Thyroid gland (tissue), 4 donors: ENCODE results near the gene CLSTN2.

Experiments used
- CTCF ChIP-seq, 6 experiments: fragments of 200-600 bp in 3 of 6; fragments of 450-650 bp in 3 of 6; sonication (generic) in 3 of 6; IDR thresholded peaks; one replicate each; pipeline ENCODE4 v1.5.1; 2016 to 2019; ENCODE audit warnings: antibody characterized with exemption in 6 of 6, mild to moderate bottlenecking in 2 of 6, inconsistent platforms in 1 of 6, moderate library complexity in 1 of 6
- POLR2A ChIP-seq, 2 donors: fragments of 450-650 bp; IDR thresholded peaks; one replicate each; pipeline ENCODE4 v1.6.1; 2017; ENCODE audit warnings: antibody characterized with exemption in 2 of 2, mild to moderate bottlenecking in 2 of 2, moderate library complexity in 1 of 2

GRCh38 chr3:139917226-139917785 is 17.7 kb upstream of the CLSTN2 start:
- TF ChIP-seq CTCF (IDR thresholded peaks at IDR 0.05) (no peak), POLR2A (IDR thresholded peaks at IDR 0.05) (no peak)
